HT1080 (cell line): ENCODE results near the gene ITLN1. TPM values are rescaled to one million over a fixed set of nuclear protein-coding genes. Genes with fewer than 3 reads are reported as not detected.

Experiments
- DNase-seq: peaks from one replicate; pipeline ENCODE4 v3.0.0-alpha.2; 2015; ENCODE audit warnings: low read depth
- total RNA-seq: library from RNA; depleted of rRNA; stranded (reverse); fragments of >200 nt; shearing (Covaris generic); gene quantifications from 2 replicates; pipeline ENCODE4 v1.2.3, GENCODE V29; 2014; rRNA removed

The ITLN1 gene
- total RNA-seq, 1 experiment from 2014 or later, result not detected

GRCh38 chr1:160826546-160826945, 58.4 kb downstream of the ITLN1 start:
- DNase-seq, result peak; percentile 92

Other genes with a start within 250 kb of the ITLN1 start
- 0.03 TPM in 1 of 2 replicates, not detected in the other for gene SLAMF1, start 238.1 kb downstream of the ITLN1 start, total RNA-seq
- not detected in 2 replicates for gene CD48, start 173.4 kb downstream of the ITLN1 start, total RNA-seq
- gene SLAMF7, start 145.9 kb downstream of the ITLN1 start, total RNA-seq, result 4.2 and 9.8 TPM in 2 replicates
- not detected in 2 replicates for gene LY9, start 89.0 kb downstream of the ITLN1 start, total RNA-seq
- gene CD244, start 22.3 kb downstream of the ITLN1 start, total RNA-seq, result not detected in 2 replicates
- not detected in 2 replicates for gene ITLN2, start 69.6 kb upstream of the ITLN1 start, total RNA-seq
- gene F11R, start 136.0 kb upstream of the ITLN1 start, total RNA-seq, result 6.6 and 10.3 TPM in 2 replicates
- gene TSTD1, start 153.8 kb upstream of the ITLN1 start, total RNA-seq, result 0.30 TPM in 1 of 2 replicates, not detected in the other
- 79.4 and 81.9 TPM in 2 replicates for gene USF1, start 160.8 kb upstream of the ITLN1 start, total RNA-seq
- gene ARHGAP30, start 184.7 kb upstream of the ITLN1 start, total RNA-seq, result 4.0 and 6.0 TPM in 2 replicates
- 1.4 and 1.9 TPM in 2 replicates for gene NECTIN4, start 204.4 kb upstream of the ITLN1 start, total RNA-seq
- gene KLHDC9, start 213.2 kb upstream of the ITLN1 start, total RNA-seq, result 0.51 and 1.0 TPM in 2 replicates
- gene PFDN2, start 232.9 kb upstream of the ITLN1 start, total RNA-seq, result 124 and 137 TPM in 2 replicates
- gene NIT1, start 232.9 kb upstream of the ITLN1 start, total RNA-seq, result 27.4 and 35.1 TPM in 2 replicates
- 26.5 and 42.6 TPM in 2 replicates for gene DEDD, start 247.5 kb upstream of the ITLN1 start, total RNA-seq